Measurements from ENCODE around the gene RCL1.
A peak's percentile ranks its signal among the peaks of the same experiment; 100 is the strongest.
"Not testable (repeated sequence)": the region's sequence is repeated elsewhere in the genome, so short reads cannot be mapped to it uniquely, and the experiment has no call there.

Gene RCL1

DNA sequence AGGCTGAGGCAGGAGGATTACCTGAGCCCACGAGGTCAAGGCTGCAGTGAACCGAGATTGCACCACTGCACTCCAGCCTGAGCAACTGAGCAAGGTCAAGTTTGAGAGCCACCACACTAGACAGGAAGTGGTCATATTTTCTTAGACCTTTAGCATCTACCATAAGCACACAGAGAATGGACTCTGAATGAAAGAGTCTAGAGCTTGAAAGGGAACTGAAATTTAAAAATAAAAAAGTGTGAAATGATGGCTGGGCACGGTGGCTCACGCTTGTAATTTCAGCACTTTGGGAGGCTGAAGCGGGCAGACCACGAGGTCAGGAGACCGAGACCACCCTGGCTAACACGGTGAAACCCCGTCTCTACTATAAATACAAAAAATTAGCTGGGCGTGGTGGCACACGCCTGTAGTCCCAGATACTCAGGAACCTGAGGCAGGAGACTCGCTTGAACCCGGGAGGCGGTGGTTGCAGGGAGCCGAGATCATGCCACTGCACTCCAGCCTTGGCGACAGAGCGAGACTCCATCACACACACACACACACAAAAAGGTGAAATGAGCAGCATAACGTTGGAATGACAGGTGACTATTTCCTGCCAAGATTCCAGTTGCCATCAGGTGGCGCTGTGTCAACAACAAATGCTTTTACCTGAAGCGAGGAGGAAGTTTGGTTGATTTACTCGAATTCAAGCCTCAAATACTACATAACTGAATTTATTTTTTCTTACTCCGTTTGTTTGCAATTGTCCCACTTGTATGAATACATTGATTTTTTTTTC is 30.4 kb upstream of the RCL1 start:
- Histone ChIP-seq H3K36me3 (no peaks in the 10 kb centered on the region), H3K4me2 (peak overlapping the region; percentile 51), H4K20me1 (no peaks in the 10 kb centered on the region), H3K27me3 (no peaks in the 10 kb centered on the region), H3K9ac (no peak overlapping the region), H3K9me3 (no peaks in the 10 kb centered on the region), H3K4me3 (no peak overlapping the region), H3K4me1 (peaks cover 13% of the 10 kb centered on the region), H3K27ac (no peak overlapping the region)
- TF ChIP-seq Cebpa-rat (IDR thresholded peaks at IDR 0.05): no peak

GRCh38 chr9:4762886-4763541 is 29.7 kb upstream of the RCL1 start:
- H3K27me3 ChIP-seq: no peaks in the 10 kb centered on the region
- TF ChIP-seq Cebpa-rat (IDR thresholded peaks at IDR 0.05): no peak
- no peak overlapping the region for H3K9ac ChIP-seq
- H3K4me3 ChIP-seq: no peak overlapping the region
- no peaks in the 10 kb centered on the region for H4K20me1 ChIP-seq
- peaks cover 13% of the 10 kb centered on the region for H3K4me1 ChIP-seq
- no peaks in the 10 kb centered on the region for H3K9me3 ChIP-seq
- no peak overlapping the region for H3K27ac ChIP-seq
- no peaks in the 10 kb centered on the region for H3K36me3 ChIP-seq
- peak overlapping the region; percentile 51 for H3K4me2 ChIP-seq

GRCh38 chr9:4764033-4764432 is 28.7 kb upstream of the RCL1 start:
- Histone ChIP-seq H3K4me1 (peaks cover 13% of the 10 kb centered on the region), H4K20me1 (no peaks in the 10 kb centered on the region), H3K36me3 (no peaks in the 10 kb centered on the region), H3K27ac (no peak overlapping the region), H3K4me3 (no peak overlapping the region), H3K9ac (no peak overlapping the region), H3K9me3 (no peaks in the 10 kb centered on the region), H3K4me2 (no peak overlapping the region), H3K27me3 (no peaks in the 10 kb centered on the region)
- TF ChIP-seq Cebpa-rat (IDR thresholded peaks at IDR 0.05): no peak

- Histone ChIP-seq H4K20me1 (no peaks in the 10 kb centered on the region), H3K27me3 (no peaks in the 10 kb centered on the region), H3K36me3 (no peaks in the 10 kb centered on the region), H3K9me3 (no peaks in the 10 kb centered on the region), H3K4me2 (no peak overlapping the region), H3K4me3 (no peak overlapping the region), H3K9ac (no peak overlapping the region), H3K4me1 (no peaks in the 10 kb centered on the region), H3K27ac (no peak overlapping the region)
- TF ChIP-seq Cebpa-rat (IDR thresholded peaks at IDR 0.05): no peak
Measured at GRCh38 chr9:4768681-4769080, 24.1 kb upstream of the RCL1 start.

GRCh38 chr9:4769321-4770080 is 23.2 kb upstream of the RCL1 start:
- H3K9me3 ChIP-seq: no peaks in the 10 kb centered on the region
- no peak overlapping the region for H3K4me3 ChIP-seq
- TF ChIP-seq Cebpa-rat (IDR thresholded peaks at IDR 0.05): no peak
- H3K9ac ChIP-seq: no peak overlapping the region
- H3K4me2 ChIP-seq: no peak overlapping the region
- no peak overlapping the region for H3K27ac ChIP-seq
- H4K20me1 ChIP-seq: no peaks in the 10 kb centered on the region
- no peaks in the 10 kb centered on the region for H3K4me1 ChIP-seq
- H3K36me3 ChIP-seq: no peaks in the 10 kb centered on the region
- H3K27me3 ChIP-seq: no peaks in the 10 kb centered on the region

GRCh38 chr9:4771788-4772187 is 21.0 kb upstream of the RCL1 start:
- H3K4me3 ChIP-seq: no peak overlapping the region
- no peaks in the 10 kb centered on the region for H3K27me3 ChIP-seq
- H3K36me3 ChIP-seq: no peaks in the 10 kb centered on the region
- no peak overlapping the region for H3K9ac ChIP-seq
- H4K20me1 ChIP-seq: no peaks in the 10 kb centered on the region
- H3K9me3 ChIP-seq: no peaks in the 10 kb centered on the region
- H3K4me2 ChIP-seq: no peak overlapping the region
- TF ChIP-seq Cebpa-rat (IDR thresholded peaks at IDR 0.05): no peak
- H3K27ac ChIP-seq: no peak overlapping the region
- H3K4me1 ChIP-seq: no peaks in the 10 kb centered on the region

DNA sequence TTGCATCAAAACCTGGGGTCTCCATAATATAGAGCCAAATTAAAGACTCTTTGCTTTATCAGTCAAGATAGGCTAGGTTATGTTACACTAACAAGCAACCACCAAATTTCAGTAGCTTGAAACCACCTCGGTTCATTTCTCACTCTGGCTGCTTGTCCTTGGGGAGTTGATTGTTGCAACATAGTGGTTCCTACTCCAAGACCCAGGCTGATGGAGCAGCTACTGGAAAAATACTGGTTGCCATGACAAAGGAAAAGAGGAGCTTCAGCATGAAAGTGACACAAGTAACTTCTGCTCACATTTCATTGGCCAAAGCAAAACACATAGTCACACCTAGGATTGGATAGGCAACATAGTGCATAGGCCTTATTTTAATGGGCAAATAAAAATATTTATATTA is 18.5 kb upstream of the RCL1 start:
- Histone ChIP-seq H3K9ac (no peak overlapping the region), H3K36me3 (no peaks in the 10 kb centered on the region), H3K4me2 (no peak overlapping the region), H3K9me3 (no peaks in the 10 kb centered on the region), H3K4me1 (no peaks in the 10 kb centered on the region), H3K27ac (no peak overlapping the region), H3K27me3 (no peaks in the 10 kb centered on the region), H4K20me1 (no peaks in the 10 kb centered on the region), H3K4me3 (no peak overlapping the region)
- TF ChIP-seq Cebpa-rat (IDR thresholded peaks at IDR 0.05): no peak

DNA sequence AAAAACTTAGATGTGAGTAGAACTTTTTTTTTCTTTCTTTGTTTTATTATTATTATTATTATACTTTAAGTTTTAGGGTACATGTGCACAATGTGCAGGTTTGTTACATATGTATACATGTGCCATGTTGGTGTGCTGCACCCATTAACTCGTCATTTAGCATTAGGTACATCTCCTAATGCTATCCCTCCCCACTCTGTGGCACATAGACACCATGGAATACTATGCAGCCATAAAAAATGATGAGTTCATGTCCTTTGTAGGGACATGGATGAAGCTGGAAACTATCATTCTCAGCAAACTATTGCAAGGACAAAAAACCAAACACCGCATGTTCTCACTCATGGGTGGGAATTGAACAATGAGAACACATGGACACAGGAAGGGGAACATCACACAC is 17.8 kb upstream of the RCL1 start:
- H3K27ac ChIP-seq, H3K4me3 ChIP-seq, H3K9me3 ChIP-seq, H4K20me1 ChIP-seq, H3K9ac ChIP-seq, H3K4me1 ChIP-seq, H3K36me3 ChIP-seq, H3K27me3 ChIP-seq, H3K4me2 ChIP-seq: not testable (repeated sequence)

- Histone ChIP-seq H3K9me3 (no peaks in the 10 kb centered on the region), H3K4me3 (no peak overlapping the region), H3K9ac (no peak overlapping the region), H3K36me3 (no peaks in the 10 kb centered on the region), H3K27ac (no peak overlapping the region), H3K4me2 (no peak overlapping the region), H3K4me1 (no peaks in the 10 kb centered on the region), H3K27me3 (no peaks in the 10 kb centered on the region), H4K20me1 (no peaks in the 10 kb centered on the region)
- no peak for TF ChIP-seq Cebpa-rat (IDR thresholded peaks at IDR 0.05)
Measured at GRCh38 chr9:4780651-4781050, 12.1 kb upstream of the RCL1 start.

DNA sequence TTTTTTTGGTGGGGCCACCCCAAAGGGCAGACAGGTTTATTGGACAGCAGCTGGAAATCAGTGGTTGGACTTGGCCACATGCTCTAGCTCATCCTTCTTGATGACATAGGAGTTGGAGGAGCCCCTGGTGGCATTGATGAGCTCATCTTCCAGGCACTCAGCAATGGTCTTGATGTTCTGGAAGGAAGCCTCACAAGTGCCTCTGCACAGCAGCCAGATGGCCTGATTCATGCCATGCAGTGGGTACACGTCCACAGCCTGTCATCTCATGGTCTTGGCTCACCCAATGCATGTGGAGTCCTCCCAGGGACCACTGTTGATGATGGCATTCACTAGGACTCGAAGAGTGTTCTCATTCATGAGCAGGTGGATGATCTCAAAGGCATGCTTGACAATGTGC is 11.3 kb upstream of the RCL1 start:
- no peak overlapping the region for H3K27ac ChIP-seq
- H3K27me3 ChIP-seq: no peaks in the 10 kb centered on the region
- no peak overlapping the region for H3K9ac ChIP-seq
- no peaks in the 10 kb centered on the region for H3K4me1 ChIP-seq
- H4K20me1 ChIP-seq: no peaks in the 10 kb centered on the region
- no peaks in the 10 kb centered on the region for H3K9me3 ChIP-seq
- no peaks in the 10 kb centered on the region for H3K36me3 ChIP-seq
- H3K4me2 ChIP-seq: no peak overlapping the region
- TF ChIP-seq Cebpa-rat (IDR thresholded peaks at IDR 0.05): no peak
- H3K4me3 ChIP-seq: no peak overlapping the region

DNA sequence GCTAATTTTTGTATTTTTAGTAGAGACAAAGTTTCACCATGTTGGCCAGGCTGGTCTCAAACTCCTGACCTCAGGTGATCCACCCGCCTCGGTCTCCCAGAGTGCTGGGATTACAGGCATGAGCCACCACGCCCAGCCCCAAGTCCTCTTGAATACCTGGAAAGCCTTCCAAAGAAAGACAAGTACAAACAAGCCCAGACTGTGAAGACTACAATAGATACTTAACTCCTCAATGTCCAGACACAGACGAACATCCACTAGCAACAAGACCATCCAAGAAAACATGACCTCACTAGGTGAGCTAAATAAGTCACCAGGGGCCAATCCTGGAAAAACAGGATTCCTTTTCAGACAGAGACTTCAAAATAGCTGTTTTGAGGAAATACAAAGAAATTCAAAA is 9.6 kb upstream of the RCL1 start:
- H3K36me3 ChIP-seq, H3K4me2 ChIP-seq: not testable (repeated sequence)

More for the DNA sequence above, 9.6 kb upstream of the RCL1 start:
- not testable (repeated sequence) for H3K4me1 ChIP-seq, H3K27me3 ChIP-seq, H3K9me3 ChIP-seq, H3K4me3 ChIP-seq, H3K27ac ChIP-seq, H4K20me1 ChIP-seq, H3K9ac ChIP-seq

Data from BLaER1 (cell line).